ENCODE data around the gene DENND2D. TPM values are rescaled to one million over a fixed set of nuclear protein-coding genes. Genes with fewer than 3 reads are reported as not detected.

The DENND2D gene
- total RNA-seq, 2 donors from 2014 or later = 15.8 to 19.8 TPM

DNA sequence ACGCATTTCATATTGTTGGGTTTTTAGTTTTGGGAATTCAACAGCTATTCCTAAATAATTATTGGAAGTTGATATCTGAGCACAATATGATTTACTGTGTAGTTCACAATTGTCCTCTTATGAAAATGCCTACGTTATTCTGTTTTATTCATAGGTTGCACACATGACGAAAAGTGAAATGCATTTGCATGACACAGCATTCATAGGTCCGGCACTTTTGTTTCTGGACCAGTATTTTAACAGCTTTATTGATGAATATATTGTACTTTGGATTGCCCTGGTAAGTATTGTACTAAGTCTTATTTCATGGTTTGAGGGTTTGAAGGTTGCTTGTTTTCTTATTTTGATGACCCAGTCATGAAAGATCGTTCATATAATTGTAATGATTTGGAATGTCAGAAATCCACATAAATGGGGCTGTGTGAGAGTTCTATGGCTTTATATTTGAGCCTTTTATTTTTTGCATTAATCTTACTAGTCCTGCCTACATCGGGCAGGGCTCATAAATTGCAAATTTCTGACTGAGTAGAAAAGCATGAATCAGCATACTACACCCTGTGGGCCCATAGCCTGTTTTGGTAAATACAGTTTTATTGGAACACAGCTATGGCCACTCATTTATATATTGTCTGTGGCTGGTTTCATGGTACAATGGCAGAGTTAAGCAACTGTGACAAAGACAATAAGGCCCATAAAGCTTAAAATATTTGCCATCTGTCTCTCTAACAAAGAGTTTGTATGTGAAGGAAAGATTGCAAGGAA is 17.0 kb downstream of the DENND2D start:
- Histone ChIP-seq H3K4me1 (ENCODE audit: control insufficient read depth in 1 of 2, low read depth in 2 of 2) (no peaks in the 10 kb centered on the region), H3K27me3 (replicated peaks; ENCODE audit: insufficient read depth) (no peaks in the 10 kb centered on the region), H3K4me3 (no peak overlapping the region), H3K9me3 (no peaks in the 10 kb centered on the region), H3K27ac (no peak overlapping the region), H3K36me3 (peaks cover 33% of the 10 kb centered on the region)
- no peak for ATAC-seq (ENCODE audit: insufficient number of reproducible peaks, low FRiP score, low read depth)
- TF ChIP-seq, protein P1, sequence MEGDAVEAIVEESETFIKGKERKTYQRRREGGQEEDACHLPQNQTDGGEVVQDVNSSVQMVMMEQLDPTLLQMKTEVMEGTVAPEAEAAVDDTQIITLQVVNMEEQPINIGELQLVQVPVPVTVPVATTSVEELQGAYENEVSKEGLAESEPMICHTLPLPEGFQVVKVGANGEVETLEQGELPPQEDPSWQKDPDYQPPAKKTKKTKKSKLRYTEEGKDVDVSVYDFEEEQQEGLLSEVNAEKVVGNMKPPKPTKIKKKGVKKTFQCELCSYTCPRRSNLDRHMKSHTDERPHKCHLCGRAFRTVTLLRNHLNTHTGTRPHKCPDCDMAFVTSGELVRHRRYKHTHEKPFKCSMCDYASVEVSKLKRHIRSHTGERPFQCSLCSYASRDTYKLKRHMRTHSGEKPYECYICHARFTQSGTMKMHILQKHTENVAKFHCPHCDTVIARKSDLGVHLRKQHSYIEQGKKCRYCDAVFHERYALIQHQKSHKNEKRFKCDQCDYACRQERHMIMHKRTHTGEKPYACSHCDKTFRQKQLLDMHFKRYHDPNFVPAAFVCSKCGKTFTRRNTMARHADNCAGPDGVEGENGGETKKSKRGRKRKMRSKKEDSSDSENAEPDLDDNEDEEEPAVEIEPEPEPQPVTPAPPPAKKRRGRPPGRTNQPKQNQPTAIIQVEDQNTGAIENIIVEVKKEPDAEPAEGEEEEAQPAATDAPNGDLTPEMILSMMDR (IDR thresholded peaks at IDR 0.05) = no peak
- no peak for DNase-seq (ENCODE audit: low spot score)

DNA sequence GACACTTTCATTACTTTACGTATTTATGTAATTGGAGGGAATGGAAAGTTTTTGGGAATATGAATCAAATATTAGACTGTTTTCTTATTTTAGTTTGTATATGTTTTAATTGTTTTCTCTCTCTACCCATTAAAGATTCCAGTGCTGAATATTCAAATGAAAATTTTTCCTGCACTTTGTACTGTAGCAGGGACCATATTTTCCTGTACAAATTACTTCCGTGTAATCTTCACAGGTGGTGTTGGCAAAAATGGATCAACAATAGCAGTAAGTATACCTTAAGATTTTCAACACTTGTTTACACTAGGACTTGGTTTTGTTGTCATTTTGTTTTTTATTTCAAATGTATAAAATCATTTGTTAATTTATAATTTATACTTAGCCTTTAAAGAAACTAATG is 18.4 kb downstream of the DENND2D start:
- TF ChIP-seq, protein P1 (IDR thresholded peaks at IDR 0.05) = no peak
- H3K27ac ChIP-seq = no peak overlapping the region
- peaks cover 23% of the 10 kb centered on the region for H3K36me3 ChIP-seq
- no peak overlapping the region for H3K4me3 ChIP-seq
- H3K9me3 ChIP-seq = no peaks in the 10 kb centered on the region
- ATAC-seq (ENCODE audit: insufficient number of reproducible peaks, low FRiP score, low read depth) (no peak), DNase-seq (ENCODE audit: low spot score) (no peak)
- H3K27me3 ChIP-seq (replicated peaks; ENCODE audit: insufficient read depth) = no peaks in the 10 kb centered on the region
- no peaks in the 10 kb centered on the region for H3K4me1 ChIP-seq (ENCODE audit: control insufficient read depth in 1 of 2, low read depth in 2 of 2)

DNA sequence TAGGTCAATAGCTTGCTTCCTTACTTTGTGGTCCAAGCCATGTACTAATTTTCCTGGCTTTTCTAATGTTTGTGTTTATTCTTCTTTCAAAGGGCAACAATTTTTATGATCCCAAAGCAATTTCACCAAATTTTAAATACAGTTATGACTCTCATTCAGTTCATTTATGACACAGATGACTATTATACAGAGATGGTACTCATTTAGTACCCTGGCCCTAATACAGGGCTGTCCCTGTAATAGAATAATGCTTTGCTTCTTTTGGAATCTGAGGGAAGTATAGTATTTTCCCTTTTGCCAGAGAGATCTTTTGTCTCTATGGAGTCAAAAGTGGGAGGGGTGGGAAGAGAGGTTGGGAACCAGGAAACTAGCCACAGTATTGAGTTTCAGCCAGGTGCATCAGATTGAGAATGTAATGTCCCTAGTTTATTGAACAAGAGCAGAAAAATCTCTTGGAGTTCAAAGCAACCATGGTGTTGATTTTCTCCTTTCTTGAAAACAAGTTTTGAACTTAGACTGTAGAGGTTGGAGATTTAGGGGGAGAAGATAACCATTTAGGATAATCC is 20.4 kb downstream of the DENND2D start:
- TF ChIP-seq, protein P1 (IDR thresholded peaks at IDR 0.05) = no peak
- Histone ChIP-seq H3K9me3 (no peaks in the 10 kb centered on the region), H3K36me3 (peaks cover 14% of the 10 kb centered on the region), H3K27ac (no peak overlapping the region), H3K4me3 (no peak overlapping the region), H3K27me3 (replicated peaks; ENCODE audit: insufficient read depth) (no peaks in the 10 kb centered on the region), H3K4me1 (ENCODE audit: control insufficient read depth in 1 of 2, low read depth in 2 of 2) (no peaks in the 10 kb centered on the region)
- no peak for ATAC-seq (ENCODE audit: insufficient number of reproducible peaks, low FRiP score, low read depth)
- DNase-seq (ENCODE audit: low spot score) = no peak

DNA sequence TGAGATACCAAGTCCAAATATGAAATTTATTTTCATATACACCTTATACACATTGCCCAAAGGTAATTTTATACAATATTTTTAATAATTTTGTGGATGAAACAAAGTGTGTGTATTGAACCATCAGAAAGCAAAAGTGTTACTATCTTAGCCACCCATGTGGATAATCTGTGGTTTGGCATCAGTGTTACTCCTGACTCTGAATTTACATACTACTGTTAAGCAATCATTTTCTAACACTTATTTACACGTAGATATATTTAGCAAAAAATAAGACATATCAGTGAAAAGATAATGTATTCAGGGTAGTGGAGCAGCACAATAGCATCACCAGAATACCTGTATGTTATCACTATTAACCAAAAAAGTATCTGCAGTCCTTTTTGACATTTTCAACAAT is 23.8 kb downstream of the DENND2D start:
- no peak overlapping the region for H3K4me3 ChIP-seq
- no peak for ATAC-seq (ENCODE audit: insufficient number of reproducible peaks, low FRiP score, low read depth)
- TF ChIP-seq, protein P1 (IDR thresholded peaks at IDR 0.05) = no peak
- H3K4me1 ChIP-seq (ENCODE audit: control insufficient read depth in 1 of 2, low read depth in 2 of 2) = no peaks in the 10 kb centered on the region
- DNase-seq (ENCODE audit: low spot score) = no peak
- no peak overlapping the region for H3K27ac ChIP-seq
- no peaks in the 10 kb centered on the region for H3K9me3 ChIP-seq
- H3K36me3 ChIP-seq = no peaks in the 10 kb centered on the region
- H3K27me3 ChIP-seq (replicated peaks; ENCODE audit: insufficient read depth) = no peaks in the 10 kb centered on the region

DNA sequence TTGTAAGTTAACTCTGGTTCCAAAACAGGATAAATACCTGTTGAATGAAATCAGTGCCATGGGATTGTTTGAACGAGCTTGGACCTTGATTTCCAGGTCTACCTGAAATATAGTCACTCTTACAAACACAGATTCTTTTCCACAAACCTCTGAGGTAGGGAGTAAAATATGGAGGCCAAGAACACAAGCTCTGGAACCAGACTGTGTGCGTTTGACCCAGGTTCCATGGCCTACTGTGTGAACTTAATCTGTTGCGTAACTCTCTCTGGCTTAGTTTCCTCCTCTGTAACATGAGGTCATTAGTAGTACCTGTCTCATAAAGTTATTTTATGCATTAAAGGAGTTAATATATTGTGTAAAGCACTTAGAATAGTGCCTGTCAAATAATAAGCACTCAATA is 25.1 kb downstream of the DENND2D start:
- no peak overlapping the region for H3K27ac ChIP-seq
- no peaks in the 10 kb centered on the region for H3K4me1 ChIP-seq (ENCODE audit: control insufficient read depth in 1 of 2, low read depth in 2 of 2)
- ATAC-seq (ENCODE audit: insufficient number of reproducible peaks, low FRiP score, low read depth) (no peak), DNase-seq (ENCODE audit: low spot score) (no peak)
- H3K4me3 ChIP-seq = no peak overlapping the region
- H3K36me3 ChIP-seq = no peaks in the 10 kb centered on the region
- H3K9me3 ChIP-seq = no peaks in the 10 kb centered on the region
- no peaks in the 10 kb centered on the region for H3K27me3 ChIP-seq (replicated peaks; ENCODE audit: insufficient read depth)
- TF ChIP-seq, protein P1 (IDR thresholded peaks at IDR 0.05) = no peak
